GM19351 (cell line): Measurements from ENCODE around the gene RNU5B-1.
"Not testable (repeated sequence)": the region's sequence is repeated elsewhere in the genome, so short reads cannot be mapped to it uniquely, and the experiment has no call there.

Experiments used
- ATAC-seq: cut with Tn5 transposase; IDR thresholded peaks from one replicate; pipeline ENCODE4 v1.9.1; 2021; ENCODE audit warnings: mild to moderate bottlenecking, moderate library complexity; ENCODE audit not compliant: unreplicated experiment

The RNU5B-1 gene

GRCh38 chr15:65339920-65340319 is 35.4 kb downstream of the RNU5B-1 start:
- ATAC-seq, result no peak

- no peak for ATAC-seq
Observed at GRCh38 chr15:65342493-65342892, 38.0 kb downstream of the RNU5B-1 start.

- ATAC-seq, result no peak
Observed at GRCh38 chr15:65343374-65343981, 39.0 kb downstream of the RNU5B-1 start.

GRCh38 chr15:65344214-65344913 is 39.9 kb downstream of the RNU5B-1 start:
- no peak for ATAC-seq

GRCh38 chr15:65344914-65345275 is 40.4 kb downstream of the RNU5B-1 start:
- no peak for ATAC-seq

GRCh38 chr15:65346856-65347598 is 42.5 kb downstream of the RNU5B-1 start:
- no peak for ATAC-seq

GRCh38 chr15:65347756-65348155 is 43.3 kb downstream of the RNU5B-1 start:
- not testable (repeated sequence) for ATAC-seq

GRCh38 chr15:65349338-65349737 is 44.9 kb downstream of the RNU5B-1 start:
- no peak for ATAC-seq

- ATAC-seq, result not testable (repeated sequence)
Observed at GRCh38 chr15:65351972-65352371, 47.5 kb downstream of the RNU5B-1 start.
